ENCODE measurements around the gene HIVEP3. TPM values are rescaled to one million over a fixed set of nuclear protein-coding genes. Genes with fewer than 3 reads are reported as not detected.

Gene HIVEP3
- total RNA-seq, 4 donors from 2014 or later: 6.1 to 10.1 (median 7.8) TPM

DNA sequence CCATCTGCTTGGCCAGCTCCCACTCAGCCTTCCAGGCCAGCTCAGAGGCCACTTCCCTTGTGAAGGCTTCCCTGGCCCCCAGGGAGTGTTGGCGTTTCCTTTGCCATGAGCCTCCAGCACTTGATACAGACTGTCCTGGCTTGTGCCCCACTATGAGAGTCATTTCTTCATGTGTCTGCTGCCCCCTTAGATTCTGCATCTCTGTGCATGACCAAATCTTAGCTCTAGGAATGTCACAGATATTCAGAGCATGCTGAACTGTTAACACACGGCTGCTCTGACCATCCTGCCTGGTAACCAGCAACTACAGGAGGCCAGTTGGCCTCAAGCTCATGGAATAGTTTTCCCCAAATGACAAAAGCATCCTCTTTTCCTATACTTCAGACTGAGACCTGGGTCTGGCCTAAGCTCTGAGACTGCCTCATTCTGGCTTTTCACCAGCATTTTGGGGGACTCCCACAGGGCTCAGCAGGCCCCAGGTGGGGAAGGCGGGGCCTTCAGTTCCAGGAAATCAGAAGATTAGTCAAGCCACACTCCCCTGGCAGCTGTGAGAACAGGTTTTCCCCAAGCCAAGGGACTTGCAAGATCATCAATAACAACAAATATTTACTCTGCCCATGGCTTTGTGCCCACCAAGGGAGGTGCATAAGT lies 251.6 kb downstream of the HIVEP3 start:
- TF ChIP-seq, protein P1, sequence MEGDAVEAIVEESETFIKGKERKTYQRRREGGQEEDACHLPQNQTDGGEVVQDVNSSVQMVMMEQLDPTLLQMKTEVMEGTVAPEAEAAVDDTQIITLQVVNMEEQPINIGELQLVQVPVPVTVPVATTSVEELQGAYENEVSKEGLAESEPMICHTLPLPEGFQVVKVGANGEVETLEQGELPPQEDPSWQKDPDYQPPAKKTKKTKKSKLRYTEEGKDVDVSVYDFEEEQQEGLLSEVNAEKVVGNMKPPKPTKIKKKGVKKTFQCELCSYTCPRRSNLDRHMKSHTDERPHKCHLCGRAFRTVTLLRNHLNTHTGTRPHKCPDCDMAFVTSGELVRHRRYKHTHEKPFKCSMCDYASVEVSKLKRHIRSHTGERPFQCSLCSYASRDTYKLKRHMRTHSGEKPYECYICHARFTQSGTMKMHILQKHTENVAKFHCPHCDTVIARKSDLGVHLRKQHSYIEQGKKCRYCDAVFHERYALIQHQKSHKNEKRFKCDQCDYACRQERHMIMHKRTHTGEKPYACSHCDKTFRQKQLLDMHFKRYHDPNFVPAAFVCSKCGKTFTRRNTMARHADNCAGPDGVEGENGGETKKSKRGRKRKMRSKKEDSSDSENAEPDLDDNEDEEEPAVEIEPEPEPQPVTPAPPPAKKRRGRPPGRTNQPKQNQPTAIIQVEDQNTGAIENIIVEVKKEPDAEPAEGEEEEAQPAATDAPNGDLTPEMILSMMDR (IDR thresholded peaks at IDR 0.05): no peak
- DNase-seq (ENCODE audit: low spot score): no peak
- ATAC-seq (ENCODE audit: low FRiP score): no peak

DNA sequence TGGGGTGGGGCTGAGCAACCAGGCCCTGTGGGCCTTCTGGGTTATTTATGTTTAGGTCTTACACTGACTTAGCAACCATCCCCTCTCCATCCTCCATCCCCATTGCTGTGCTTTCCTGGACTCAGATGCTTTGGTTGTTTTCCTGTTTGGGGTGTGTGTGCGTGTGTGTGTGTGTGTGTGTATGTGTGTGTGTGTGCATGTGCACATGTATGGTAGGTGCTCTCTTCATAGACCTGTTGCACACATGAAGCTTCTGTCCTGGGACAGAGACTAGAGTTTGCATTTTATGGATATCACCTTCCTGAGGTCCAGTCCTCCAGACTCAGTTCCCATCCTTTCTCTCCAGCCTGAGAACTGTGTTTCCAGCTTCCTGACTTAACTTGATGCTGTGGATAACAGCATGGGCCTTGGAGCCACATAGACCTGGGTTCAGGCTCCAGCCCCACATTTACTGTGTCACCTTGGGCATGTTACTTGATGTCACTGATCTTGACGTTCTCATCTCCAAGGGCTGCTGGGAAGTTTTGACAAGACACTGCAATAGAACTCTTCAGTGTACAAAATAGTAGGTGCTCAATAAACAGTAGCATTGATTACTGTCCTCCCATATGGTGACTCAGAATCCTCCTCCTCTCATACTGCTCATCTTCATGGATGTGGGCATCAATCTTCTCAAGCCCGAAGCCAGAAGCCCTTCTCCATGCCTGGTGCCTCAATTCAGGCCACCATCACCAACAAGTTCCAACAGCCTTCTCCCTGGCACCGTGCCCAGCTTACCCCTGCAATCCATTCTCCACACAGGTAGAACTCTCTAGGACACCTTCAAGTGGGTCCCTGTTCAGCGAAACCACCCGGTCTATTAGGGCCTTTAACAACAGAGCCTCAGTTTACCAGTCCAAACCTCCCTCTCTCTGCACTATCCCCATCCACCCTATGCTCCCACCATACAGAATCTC lies 252.5 kb downstream of the HIVEP3 start:
- TF ChIP-seq, protein P1 (IDR thresholded peaks at IDR 0.05): no peak
- DNase-seq (ENCODE audit: low spot score): no peak

DNA sequence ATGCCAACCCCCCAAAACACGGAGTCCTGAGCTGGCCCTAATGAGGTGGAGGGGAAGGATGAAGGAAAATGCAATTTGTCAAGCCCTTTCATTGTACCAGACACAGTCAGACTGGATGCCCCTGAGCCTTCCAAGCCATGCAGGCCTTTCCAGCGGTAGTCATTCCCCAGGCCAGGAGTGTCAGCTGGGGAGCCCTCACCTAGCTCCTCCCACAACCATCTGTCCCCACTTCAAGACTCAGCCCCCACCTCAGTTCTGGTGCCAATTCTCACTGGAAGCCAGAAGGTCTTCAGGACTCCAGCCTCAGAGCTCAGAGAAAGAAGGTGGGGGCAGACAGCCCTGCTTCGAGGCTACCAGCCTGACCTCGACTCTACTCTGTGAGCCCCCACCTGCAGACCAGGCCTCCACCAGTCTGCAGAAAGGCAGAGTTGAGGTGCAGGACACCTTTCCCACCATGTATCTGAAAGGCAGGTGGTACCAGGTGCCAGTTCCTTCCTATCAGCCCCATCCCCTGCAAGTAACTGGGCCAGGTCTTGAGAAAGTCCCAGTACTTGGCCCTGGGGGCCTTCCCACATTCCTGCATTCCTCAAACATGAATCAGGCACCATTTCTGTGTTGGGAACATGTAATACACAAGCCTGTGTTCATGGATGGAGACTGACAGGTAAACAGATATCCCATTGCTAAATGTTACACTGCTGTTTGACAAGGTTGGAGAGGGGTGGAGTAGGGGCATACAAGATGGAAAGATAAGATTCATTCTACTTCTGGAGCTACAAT lies 253.7 kb downstream of the HIVEP3 start:
- TF ChIP-seq, protein P1 (IDR thresholded peaks at IDR 0.05): no peak
- DNase-seq (ENCODE audit: low spot score) (no peak), ATAC-seq (ENCODE audit: low FRiP score) (peak; percentile 25)

More for the DNA sequence above, 252.5 kb downstream of the HIVEP3 start:
- no peak for ATAC-seq (ENCODE audit: low FRiP score)

DNA sequence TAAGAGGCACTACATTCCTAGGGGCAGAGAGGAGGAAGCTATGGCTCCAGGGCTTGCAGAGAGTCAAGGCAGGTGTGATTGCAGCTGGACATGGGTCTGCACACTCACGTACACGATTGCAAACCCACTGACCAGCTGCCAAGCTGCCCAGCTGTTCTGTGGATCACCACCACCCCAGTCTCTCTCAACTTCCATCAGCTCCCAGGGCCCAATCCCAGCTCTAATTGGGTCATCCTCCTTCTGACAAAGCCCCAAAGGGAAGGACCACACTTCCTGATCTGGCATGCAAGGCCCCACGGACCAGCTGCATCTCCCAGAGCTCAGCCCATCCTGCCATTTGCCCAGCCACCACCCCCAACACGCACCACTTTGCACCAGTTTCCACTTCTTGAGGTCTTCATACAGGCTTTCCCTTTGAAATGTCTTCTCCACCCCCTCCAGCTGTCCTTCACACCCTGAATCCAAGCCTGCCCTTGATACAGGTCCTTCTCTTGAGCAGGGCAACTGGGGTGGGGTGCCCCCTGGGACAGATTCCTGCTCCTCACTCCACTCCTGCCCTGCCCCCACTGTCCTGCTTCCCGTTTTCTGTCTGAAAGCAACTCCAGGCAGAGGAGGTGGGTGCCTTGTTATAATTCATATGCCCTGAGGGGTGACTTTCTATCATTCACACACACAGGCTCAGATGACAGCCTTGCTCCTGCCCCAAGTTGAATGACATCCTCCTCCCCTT lies 254.9 kb downstream of the HIVEP3 start:
- no peak for ATAC-seq (ENCODE audit: low FRiP score)
- no peak for DNase-seq (ENCODE audit: low spot score)
- TF ChIP-seq, protein P1 (IDR thresholded peaks at IDR 0.05): no peak

DNA sequence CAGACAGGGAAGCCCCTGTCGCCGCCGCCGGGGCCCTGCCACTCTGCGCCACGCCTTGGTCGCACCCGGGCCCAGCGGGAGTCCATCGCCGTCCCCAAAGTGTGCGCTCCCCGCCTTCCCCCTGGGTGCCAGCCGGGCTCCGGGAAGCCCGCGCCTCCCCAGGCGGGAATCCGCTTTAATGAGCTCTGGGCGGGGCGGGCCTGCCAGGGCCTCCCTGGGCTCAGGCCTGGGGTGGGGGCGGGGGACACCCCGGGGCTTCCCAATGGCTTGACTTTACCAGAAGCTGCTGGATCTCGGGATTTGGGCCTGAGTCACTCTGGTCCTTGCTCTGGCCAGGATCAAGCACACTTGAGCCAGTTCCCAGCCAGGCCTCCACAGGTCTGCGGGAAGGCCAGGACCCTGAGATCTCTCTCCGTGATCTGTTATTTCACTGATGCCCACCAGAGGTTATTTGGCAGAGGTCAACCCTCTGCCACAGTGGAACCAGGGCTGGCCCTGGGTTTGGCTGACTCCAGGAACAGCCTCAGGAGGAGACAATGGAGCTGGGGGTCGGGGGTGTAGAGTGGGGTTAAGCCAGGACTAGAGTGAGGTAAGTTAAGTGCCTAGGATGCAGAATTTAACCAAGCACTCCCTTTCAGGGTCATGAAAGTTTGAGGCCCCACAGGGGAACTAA lies 255.8 kb downstream of the HIVEP3 start:
- ATAC-seq (ENCODE audit: low FRiP score): peak; percentile 66
- TF ChIP-seq, protein P1 (IDR thresholded peaks at IDR 0.05): no peak
- peak; percentile 51 for DNase-seq (ENCODE audit: low spot score)

All from omental fat pad (tissue), 4 donors.